ENCODE results near the gene SAMD9. TPM values are rescaled to one million over a fixed set of nuclear protein-coding genes. Genes with fewer than 3 reads are reported as not detected.

Gene SAMD9
- total RNA-seq, 1 experiment from 2014 or later = 5.3 TPM

Other genes starting within 250 kb of the SAMD9 start
- 1.8 and 2.4 TPM in 2 replicates for gene SAMD9L, start 30.4 kb upstream of the SAMD9 start, total RNA-seq (2014; rRNA removed; shearing (Covaris generic))
- not detected in 2 replicates for gene HEPACAM2, start 108.5 kb upstream of the SAMD9 start, total RNA-seq (2014; rRNA removed; shearing (Covaris generic))
- gene VPS50, start 114.4 kb upstream of the SAMD9 start, total RNA-seq (2014; rRNA removed; shearing (Covaris generic)) = 9.5 and 12.1 TPM in 2 replicates